Ectodermal cell (in vitro differentiated cells): ENCODE results near the gene SYNPO2.

ENCODE experiments used
- H3K27ac ChIP-seq: 2 replicates; pipeline ENCODE4 v1.7.0; 2013; ENCODE audit warnings: mild to moderate bottlenecking, low read depth, low read length; ENCODE audit not compliant: insufficient read depth, poor library complexity, severe bottlenecking
- H3K27me3 ChIP-seq: 2 replicates; pipeline ENCODE4 v1.7.0; 2013; ENCODE audit warnings: mild to moderate bottlenecking, low read length; ENCODE audit not compliant: insufficient read depth, control insufficient read depth, poor library complexity, severe bottlenecking
- H3K36me3 ChIP-seq: one replicate; pipeline ENCODE4 v1.7.0; 2013; ENCODE audit warnings: low read length; ENCODE audit not compliant: control insufficient read depth, insufficient read depth
- H3K4me1 ChIP-seq: one replicate; pipeline ENCODE4 v1.7.0; 2013; ENCODE audit warnings: low read length; ENCODE audit not compliant: control insufficient read depth, insufficient read depth
- H3K4me3 ChIP-seq: 2 replicates; pipeline ENCODE4 v1.7.0; 2013; ENCODE audit warnings: low read depth, low read length, control low read depth; ENCODE audit not compliant: insufficient read depth
- H3K9me3 ChIP-seq: 2 replicates; pipeline ENCODE4 v1.7.0; 2013; ENCODE audit warnings: mild to moderate bottlenecking, low read length, moderate library complexity; ENCODE audit not compliant: control insufficient read depth
- WGBS, 2 experiments: methylation state at CpG; one replicate each; pipeline ENCODE4 v1.1.7; 2013; ENCODE audit warnings: missing lambda C conversion rate in 2 of 2; 5-methylcytosine and 5-hydroxymethylcytosine counted together

SYNPO2 gene

DNA sequence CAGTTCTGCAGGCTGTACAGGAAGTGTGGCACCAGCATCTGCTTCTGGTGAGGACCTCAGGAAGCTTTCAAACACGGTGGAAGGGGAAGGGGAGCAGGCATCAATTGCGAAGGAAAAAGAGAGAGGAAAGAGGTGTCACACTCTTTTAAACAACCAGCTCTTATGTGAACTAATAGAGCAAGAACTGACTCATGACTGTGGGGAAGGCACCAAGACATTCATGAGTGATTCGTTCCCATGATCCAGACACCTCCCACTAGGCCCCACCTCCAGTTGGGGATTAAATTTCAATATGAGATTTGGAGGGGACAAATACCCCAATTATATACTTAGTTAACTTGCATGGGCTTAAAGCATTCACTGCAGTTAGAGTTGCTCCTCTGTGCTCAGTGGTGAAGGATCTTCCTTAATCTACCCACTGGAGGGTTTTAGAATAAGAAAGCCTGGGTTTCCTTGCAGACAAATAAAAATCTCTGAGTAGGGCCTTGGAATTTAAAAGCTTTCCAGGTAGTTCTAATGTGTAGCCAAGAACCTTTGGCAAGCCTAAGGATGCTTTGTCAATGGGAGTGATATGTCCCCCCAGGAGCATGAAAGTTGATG lies 60.0 kb downstream of the SYNPO2 start:
- 73% methylated on average over 2 to 3 of the region's 3 CpGs for WGBS, 2 experiments
- H3K36me3 ChIP-seq = no peaks in the 10 kb centered on the region
- no peaks in the 10 kb centered on the region for H3K27me3 ChIP-seq
- H3K27ac ChIP-seq = no peak overlapping the region
- no peak overlapping the region for H3K4me3 ChIP-seq
- no peaks in the 10 kb centered on the region for H3K9me3 ChIP-seq
- H3K4me1 ChIP-seq = no peaks in the 10 kb centered on the region

DNA sequence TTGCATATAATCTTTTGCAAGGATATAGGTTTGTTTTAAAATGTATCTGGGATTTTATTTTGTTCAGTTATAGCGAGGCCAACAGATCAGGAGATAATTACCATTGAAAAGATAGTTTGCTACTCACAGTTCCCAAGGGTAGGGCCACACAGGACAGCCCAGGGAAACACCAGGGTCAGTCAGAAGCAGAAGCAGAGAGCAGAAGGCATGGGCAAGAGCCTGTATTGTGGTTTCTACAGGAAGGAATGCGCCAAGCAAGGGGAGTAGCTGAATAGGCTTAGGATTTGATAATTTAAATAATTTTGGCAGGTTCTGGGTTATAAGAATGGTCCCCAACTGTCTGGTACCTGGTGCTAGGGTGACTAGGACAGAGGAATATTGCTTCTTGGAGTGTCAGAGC lies 61.6 kb downstream of the SYNPO2 start:
- H3K4me1 ChIP-seq = no peaks in the 10 kb centered on the region

GRCh38 chr4:118950929-118951570 lies 62.4 kb downstream of the SYNPO2 start:
- H3K4me1 ChIP-seq = no peaks in the 10 kb centered on the region
- no peak overlapping the region for H3K4me3 ChIP-seq
- WGBS, 2 experiments = 91 to 100% methylated on average over 1 of the region's 1 CpG
- H3K27ac ChIP-seq = no peak overlapping the region
- no peaks in the 10 kb centered on the region for H3K36me3 ChIP-seq
- H3K27me3 ChIP-seq = no peaks in the 10 kb centered on the region
- no peaks in the 10 kb centered on the region for H3K9me3 ChIP-seq

More for the DNA sequence above, 61.6 kb downstream of the SYNPO2 start:
- Histone ChIP-seq H3K36me3 (no peaks in the 10 kb centered on the region), H3K4me3 (no peak overlapping the region), H3K9me3 (no peaks in the 10 kb centered on the region), H3K27ac (no peak overlapping the region), H3K27me3 (no peaks in the 10 kb centered on the region)
- 72 to 79% methylated on average over 2 of the region's 2 CpGs for WGBS, 2 experiments

DNA sequence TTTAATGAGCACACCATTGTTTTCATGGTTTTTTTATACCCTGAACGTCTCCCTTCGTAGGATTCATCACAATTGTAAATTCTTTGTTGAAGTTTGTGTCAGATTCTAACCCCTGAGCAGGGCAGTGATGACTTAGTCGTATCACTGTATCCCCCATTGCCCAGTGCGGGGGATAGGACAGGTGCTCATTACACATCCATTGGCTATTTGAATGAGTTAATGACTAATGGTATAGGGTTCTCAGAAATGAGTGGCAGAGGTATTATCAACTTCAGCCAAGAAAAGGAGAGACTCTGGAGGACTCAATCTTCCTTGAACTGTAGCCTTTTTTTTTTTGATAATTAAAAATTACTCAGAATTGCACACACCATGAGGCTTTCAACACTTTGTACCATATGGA lies 64.6 kb downstream of the SYNPO2 start:
- no peak overlapping the region for H3K27ac ChIP-seq
- H3K36me3 ChIP-seq = no peaks in the 10 kb centered on the region
- H3K27me3 ChIP-seq = no peaks in the 10 kb centered on the region
- no peaks in the 10 kb centered on the region for H3K4me1 ChIP-seq
- 70% methylated on average over 4 of the region's 4 CpGs for WGBS, 2 experiments
- H3K4me3 ChIP-seq = no peak overlapping the region
- H3K9me3 ChIP-seq = no peaks in the 10 kb centered on the region

- no peaks in the 10 kb centered on the region for H3K4me1 ChIP-seq
- H3K27me3 ChIP-seq = no peaks in the 10 kb centered on the region
- 84 to 93% methylated on average over 2 of the region's 2 CpGs for whole genome bisulfite sequencing, 2 experiments
These were observed 65.6 kb downstream of the SYNPO2 start for GRCh38 chr4:118954246-118954645.

DNA sequence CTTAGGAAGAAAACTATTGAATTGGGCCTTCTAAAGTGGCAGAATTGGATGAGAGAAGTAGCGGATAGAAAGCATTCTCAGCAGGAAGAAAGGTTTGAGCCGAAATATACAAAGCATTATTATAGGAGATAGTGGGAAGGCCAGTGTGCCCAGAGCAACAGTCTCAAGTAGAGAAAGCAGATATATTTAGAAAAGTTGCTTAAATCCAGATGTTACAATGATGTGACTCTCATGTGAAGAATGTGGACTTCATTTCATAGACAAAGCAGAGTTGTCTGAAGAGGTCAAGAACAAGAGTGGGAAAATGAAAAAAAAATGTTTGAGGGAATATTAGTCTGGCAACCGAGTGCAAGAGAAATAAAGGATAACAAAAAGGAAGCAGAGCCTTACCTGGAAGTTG lies 66.9 kb downstream of the SYNPO2 start:
- Histone ChIP-seq H3K4me1 (no peaks in the 10 kb centered on the region), H3K4me3 (no peak overlapping the region), H3K9me3 (no peaks in the 10 kb centered on the region), H3K36me3 (no peaks in the 10 kb centered on the region), H3K27me3 (no peaks in the 10 kb centered on the region), H3K27ac (no peak overlapping the region)
- WGBS, 2 experiments = 89 to 91% methylated on average over 3 of the region's 3 CpGs

More at GRCh38 chr4:118954246-118954645, 65.6 kb downstream of the SYNPO2 start:
- no peaks in the 10 kb centered on the region for H3K36me3 ChIP-seq
- no peaks in the 10 kb centered on the region for H3K9me3 ChIP-seq
- no peak overlapping the region for H3K4me3 ChIP-seq
- H3K27ac ChIP-seq = no peak overlapping the region

GRCh38 chr4:118957722-118958445 lies 69.2 kb downstream of the SYNPO2 start:
- H3K4me1 ChIP-seq = no peaks in the 10 kb centered on the region
- H3K27me3 ChIP-seq = no peaks in the 10 kb centered on the region
- no peak overlapping the region for H3K4me3 ChIP-seq
- WGBS, 2 experiments = 82 to 91% methylated on average over 5 to 10 of the region's 10 CpGs
- no peaks in the 10 kb centered on the region for H3K9me3 ChIP-seq
- no peaks in the 10 kb centered on the region for H3K36me3 ChIP-seq
- no peak overlapping the region for H3K27ac ChIP-seq

DNA sequence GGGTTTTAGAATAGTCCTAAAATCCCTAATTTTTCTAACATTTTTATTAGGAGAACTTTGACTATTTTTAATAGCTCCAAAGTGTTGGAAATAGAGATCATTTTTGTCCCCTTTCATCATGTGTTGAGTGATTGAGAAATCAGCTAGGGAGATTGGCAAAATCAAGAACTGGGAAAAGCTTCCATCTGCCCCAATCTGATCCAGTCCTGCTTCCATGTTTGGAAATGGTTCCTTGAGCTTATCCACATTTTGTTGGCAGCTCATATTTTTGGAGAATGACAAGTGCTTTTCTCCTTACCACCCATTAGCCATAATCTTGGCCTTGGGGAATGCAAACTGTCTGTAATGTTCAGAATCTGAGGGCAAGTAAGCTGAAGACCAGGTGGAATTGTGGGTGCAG lies 73.9 kb downstream of the SYNPO2 start:
- Histone ChIP-seq H3K36me3 (no peaks in the 10 kb centered on the region), H3K4me3 (no peak overlapping the region), H3K4me1 (no peaks in the 10 kb centered on the region), H3K27ac (no peak overlapping the region), H3K27me3 (no peaks in the 10 kb centered on the region), H3K9me3 (no peaks in the 10 kb centered on the region)

DNA sequence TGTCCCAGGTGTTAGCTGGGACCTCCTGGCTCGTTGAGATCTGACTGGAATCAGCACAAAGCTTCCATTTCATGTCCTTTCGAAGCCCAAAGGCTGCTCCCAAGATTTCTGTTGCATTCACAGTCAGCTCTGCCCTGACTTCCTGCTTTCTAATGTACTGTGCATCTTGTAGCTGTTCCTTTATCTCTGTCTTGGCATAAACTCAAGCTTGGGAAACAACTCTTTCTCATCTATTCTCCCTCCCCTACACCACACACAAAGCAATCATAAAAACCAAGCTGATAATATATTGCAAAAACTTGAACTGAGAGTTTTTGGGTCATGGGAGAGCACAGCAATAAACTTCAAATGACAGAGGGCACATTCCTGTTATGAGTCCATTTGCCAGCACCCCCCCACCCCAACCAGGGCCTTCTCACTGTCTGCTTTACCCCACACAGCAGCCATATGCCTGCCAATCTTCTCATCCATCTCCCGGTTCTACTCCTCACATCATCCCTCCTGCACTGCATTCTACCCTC lies 76.3 kb downstream of the SYNPO2 start:
- no peaks in the 10 kb centered on the region for H3K4me1 ChIP-seq
- 87 to 89% methylated on average over 3 of the region's 3 CpGs for WGBS, 2 experiments
- H3K27ac ChIP-seq = no peak overlapping the region
- no peaks in the 10 kb centered on the region for H3K36me3 ChIP-seq
- H3K4me3 ChIP-seq = no peak overlapping the region
- H3K27me3 ChIP-seq = no peaks in the 10 kb centered on the region
- H3K9me3 ChIP-seq = no peaks in the 10 kb centered on the region

DNA sequence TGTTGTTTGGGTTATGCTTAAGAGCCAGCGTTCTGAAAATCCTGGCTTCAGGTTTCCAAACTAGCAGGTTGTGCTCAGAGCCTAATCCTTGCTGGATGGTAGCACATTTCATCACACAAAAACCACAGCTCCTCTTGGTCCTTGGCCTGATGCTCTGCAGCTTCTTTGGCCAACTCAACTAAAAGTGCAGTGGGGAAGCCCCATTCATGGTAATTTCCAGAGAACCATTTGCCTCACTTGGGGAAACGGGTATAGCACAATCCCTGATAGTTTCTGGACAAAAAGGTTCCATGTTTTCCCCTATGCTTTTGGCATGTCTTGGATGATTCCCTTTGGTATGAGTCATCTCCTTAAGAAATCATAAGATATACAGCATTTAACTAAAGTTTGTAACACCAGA lies 78.7 kb downstream of the SYNPO2 start:
- no peaks in the 10 kb centered on the region for H3K4me1 ChIP-seq
- no peak overlapping the region for H3K4me3 ChIP-seq
- H3K27me3 ChIP-seq = no peaks in the 10 kb centered on the region
- H3K27ac ChIP-seq = no peak overlapping the region
- H3K9me3 ChIP-seq = no peaks in the 10 kb centered on the region
- WGBS, 2 experiments = 68 to 78% methylated on average over 2 of the region's 2 CpGs
- H3K36me3 ChIP-seq = no peaks in the 10 kb centered on the region
